ENCODE measurements around the gene ERCC1. TPM values are rescaled to one million over a fixed set of nuclear protein-coding genes. Genes with fewer than 3 reads are reported as not detected.
A peak's percentile ranks its signal among the peaks of the same experiment; 100 is the strongest.
"Not testable (repeated sequence)": the region's sequence is repeated elsewhere in the genome, so short reads cannot be mapped to it uniquely, and the experiment has no call there.

ERCC1 gene
- total RNA-seq, 2 experiments from 2014 or later: 50.0 to 53.2 TPM

GRCh38 chr19:45407585-45407984, 16.1 kb downstream of the ERCC1 start:
- peak overlapping the region; percentile 42 for H3K27ac Mint-ChIP-seq
- peaks cover 40% of the 10 kb centered on the region for H3K4me1 Mint-ChIP-seq

DNA sequence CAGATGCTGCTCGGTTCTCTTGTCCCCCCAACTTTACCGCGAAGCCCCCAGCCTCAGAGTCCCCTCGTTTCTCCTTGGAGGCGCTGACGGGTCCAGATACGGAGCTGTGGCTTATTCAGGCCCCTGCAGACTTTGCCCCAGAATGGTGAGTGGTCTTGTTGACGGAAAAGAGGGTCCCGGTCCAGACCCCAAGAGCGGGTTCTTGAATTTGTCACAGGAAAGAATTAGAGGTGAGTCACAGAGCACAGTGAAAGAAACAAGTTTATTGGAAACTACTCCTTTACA, 16.7 kb downstream of the ERCC1 start:
- H3K9me3 Mint-ChIP-seq: no peaks in the 10 kb centered on the region
- H3K4me3 Mint-ChIP-seq: peak overlapping the region; percentile 99
- H3K36me3 Mint-ChIP-seq: peaks cover 29% of the 10 kb centered on the region
- H3K4me1 Mint-ChIP-seq: peaks cover 40% of the 10 kb centered on the region
- no peak for DNase-seq
- peaks cover 31% of the 10 kb centered on the region for H3K27me3 Mint-ChIP-seq
- peak overlapping the region; percentile 93 for H3K27ac Mint-ChIP-seq

More at GRCh38 chr19:45407585-45407984, 16.1 kb downstream of the ERCC1 start:
- Mint-ChIP-seq H3K36me3 (peaks cover 32% of the 10 kb centered on the region), H3K4me3 (peak overlapping the region; percentile 99), H3K27me3 (peaks cover 29% of the 10 kb centered on the region)
- not testable (repeated sequence) for H3K9me3 Mint-ChIP-seq, DNase-seq

- H3K27me3 Mint-ChIP-seq: peaks cover 37% of the 10 kb centered on the region
- peaks cover 40% of the 10 kb centered on the region for H3K4me1 Mint-ChIP-seq
- no peaks in the 10 kb centered on the region for H3K9me3 Mint-ChIP-seq
- DNase-seq: peak; percentile 82
- peak within 1 kb of the TSS; percentile 99 for H3K4me3 Mint-ChIP-seq
- peaks cover 29% of the 10 kb centered on the region for H3K36me3 Mint-ChIP-seq
- H3K27ac Mint-ChIP-seq: peak within 1 kb of the TSS; percentile 93
Observed at GRCh38 chr19:45406226-45407090, 17.3 kb downstream of the ERCC1 start, which contains the start of gene POLR1G. Gene POLR1G, plus strand, starts transcription at chr19:45406644. Its CDS starts 53 bp downstream, at chr19:45406697.

- peaks cover 21% of the 10 kb centered on the region for H3K36me3 Mint-ChIP-seq
- peaks cover 41% of the 10 kb centered on the region for H3K27me3 Mint-ChIP-seq
- H3K27ac Mint-ChIP-seq: peak overlapping the region; percentile 93
- H3K9me3 Mint-ChIP-seq: no peaks in the 10 kb centered on the region
- peaks cover 40% of the 10 kb centered on the region for H3K4me1 Mint-ChIP-seq
- peak; percentile 85 for DNase-seq
- peak overlapping the region; percentile 99 for H3K4me3 Mint-ChIP-seq
Observed at GRCh38 chr19:45405435-45406225, 18.1 kb downstream of the ERCC1 start.

GRCh38 chr19:45404557-45405434, 18.9 kb downstream of the ERCC1 start, which contains the start of gene PPP1R13L:
Gene PPP1R13L, minus strand, starts transcription at chr19:45405069. Its CDS starts 6,751 bp downstream, at chr19:45398318.
- H3K36me3 Mint-ChIP-seq: peaks cover 17% of the 10 kb centered on the region
- peak within 1 kb of the TSS; percentile 93 for H3K27ac Mint-ChIP-seq
- peak; percentile 54 for DNase-seq
- H3K4me1 Mint-ChIP-seq: peaks cover 40% of the 10 kb centered on the region
- peak within 1 kb of the TSS; percentile 99 for H3K4me3 Mint-ChIP-seq
- H3K9me3 Mint-ChIP-seq: no peaks in the 10 kb centered on the region
- H3K27me3 Mint-ChIP-seq: peaks cover 48% of the 10 kb centered on the region

GRCh38 chr19:45403781-45404556, 19.7 kb downstream of the ERCC1 start:
- no peaks in the 10 kb centered on the region for H3K9me3 Mint-ChIP-seq
- peaks cover 36% of the 10 kb centered on the region for H3K4me1 Mint-ChIP-seq
- H3K27ac Mint-ChIP-seq: no peak overlapping the region
- DNase-seq: peak; percentile 78
- H3K4me3 Mint-ChIP-seq: peak overlapping the region; percentile 99
- H3K27me3 Mint-ChIP-seq: peaks cover 55% of the 10 kb centered on the region
- H3K36me3 Mint-ChIP-seq: peaks cover 11% of the 10 kb centered on the region

DNA sequence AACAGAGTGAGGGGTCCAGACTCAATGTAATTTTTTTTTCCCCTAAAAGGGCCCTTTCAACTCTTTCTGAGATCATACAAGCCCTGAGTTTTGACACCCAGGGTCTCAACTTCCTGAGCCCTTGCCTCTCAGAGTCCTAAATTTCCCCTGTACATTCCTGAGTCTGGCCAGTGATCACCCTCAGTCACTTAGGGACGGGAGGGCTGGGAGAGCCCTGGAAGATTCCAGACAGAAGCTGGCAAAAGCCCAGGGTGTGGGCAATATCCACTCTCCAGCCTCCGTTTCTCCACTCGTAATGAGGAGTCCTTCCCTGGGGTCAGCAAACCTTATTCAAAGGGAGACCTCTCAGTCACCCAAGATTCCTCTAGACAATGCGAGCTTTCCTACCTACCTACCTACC, 20.4 kb downstream of the ERCC1 start:
- no peak for DNase-seq
- no peak overlapping the region for H3K4me3 Mint-ChIP-seq
- H3K27me3 Mint-ChIP-seq: peaks cover 62% of the 10 kb centered on the region
- H3K27ac Mint-ChIP-seq: no peak overlapping the region
- H3K9me3 Mint-ChIP-seq: no peaks in the 10 kb centered on the region
- peaks cover 39% of the 10 kb centered on the region for H3K4me1 Mint-ChIP-seq
- peaks cover 5% of the 10 kb centered on the region for H3K36me3 Mint-ChIP-seq

DNA sequence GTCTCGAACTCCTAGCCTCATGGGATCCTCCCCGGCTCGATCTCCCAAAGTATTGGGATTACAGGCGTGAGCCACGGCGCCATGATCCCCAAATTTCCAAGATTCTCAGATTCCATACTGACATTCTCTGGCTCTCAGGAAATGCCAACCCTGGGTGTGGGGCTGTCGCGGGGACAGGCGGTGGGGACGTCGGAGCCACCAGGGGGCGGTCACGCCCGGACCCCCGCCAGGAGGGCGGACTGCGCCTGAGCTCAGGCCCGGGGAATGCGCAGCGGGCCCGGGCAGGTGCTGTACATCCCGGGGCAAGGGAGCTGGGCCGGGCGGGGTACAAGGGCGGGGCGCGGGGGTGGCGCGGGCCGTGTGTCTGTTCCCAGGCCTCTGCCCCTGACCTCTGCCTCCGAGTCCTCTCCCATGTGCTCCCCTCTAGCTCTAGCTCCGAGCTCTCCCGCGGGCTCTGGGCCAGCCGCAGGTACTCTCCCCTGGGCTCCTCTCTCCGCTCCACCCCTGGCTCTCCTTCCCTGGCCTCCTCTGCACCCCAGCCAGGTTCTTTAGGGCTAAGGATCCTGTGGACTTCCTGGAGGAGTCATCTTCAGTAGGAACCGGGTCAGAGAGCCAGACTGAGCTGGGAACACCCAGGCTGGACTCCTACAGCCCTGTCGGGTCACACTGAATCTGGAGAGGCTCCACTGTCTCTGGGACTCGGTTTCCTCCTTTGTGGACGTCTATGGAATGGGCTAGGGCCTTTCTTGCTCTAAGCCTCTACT, 21.2 kb downstream of the ERCC1 start:
- H3K27me3 Mint-ChIP-seq: peaks cover 68% of the 10 kb centered on the region
- DNase-seq: peak; percentile 62
- peaks cover 2% of the 10 kb centered on the region for H3K36me3 Mint-ChIP-seq
- H3K4me1 Mint-ChIP-seq: peaks cover 32% of the 10 kb centered on the region
- no peaks in the 10 kb centered on the region for H3K9me3 Mint-ChIP-seq
- no peak overlapping the region for H3K4me3 Mint-ChIP-seq
- H3K27ac Mint-ChIP-seq: no peak overlapping the region

GRCh38 chr19:45401815-45402214, 21.9 kb downstream of the ERCC1 start:
- peaks cover 36% of the 10 kb centered on the region for H3K4me1 Mint-ChIP-seq
- DNase-seq: no peak
- no peaks in the 10 kb centered on the region for H3K9me3 Mint-ChIP-seq
- H3K27ac Mint-ChIP-seq: no peak overlapping the region
- H3K36me3 Mint-ChIP-seq: peaks cover 2% of the 10 kb centered on the region
- no peak overlapping the region for H3K4me3 Mint-ChIP-seq
- peaks cover 75% of the 10 kb centered on the region for H3K27me3 Mint-ChIP-seq

DNA sequence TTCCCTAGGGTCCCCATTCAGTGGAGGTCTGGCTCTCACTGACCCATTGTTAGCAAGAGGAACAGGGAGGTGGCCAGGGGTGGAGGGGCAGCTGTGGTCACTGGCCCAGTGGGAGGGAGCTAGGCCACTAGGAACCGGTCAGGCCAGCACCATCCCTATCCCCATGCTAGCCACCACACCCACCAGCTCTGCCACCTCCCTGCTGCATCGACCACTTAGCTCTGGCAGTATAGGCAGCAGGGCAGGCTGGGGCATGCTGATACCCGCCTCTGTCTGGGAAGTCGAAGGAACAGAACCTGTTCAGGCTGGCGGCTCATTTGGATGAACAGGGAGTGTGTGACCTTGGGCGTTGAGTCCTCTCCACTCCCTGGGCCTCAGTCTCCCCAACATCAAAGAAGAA, 23.5 kb downstream of the ERCC1 start:
- no peak for DNase-seq
- Mint-ChIP-seq H3K27me3 (peaks cover 86% of the 10 kb centered on the region), H3K27ac (no peak overlapping the region), H3K36me3 (no peaks in the 10 kb centered on the region), H3K4me1 (peaks cover 28% of the 10 kb centered on the region), H3K9me3 (no peaks in the 10 kb centered on the region), H3K4me3 (no peak overlapping the region)

- peaks cover 11% of the 10 kb centered on the region for H3K4me1 Mint-ChIP-seq
- DNase-seq: no peak
- no peak overlapping the region for H3K4me3 Mint-ChIP-seq
- H3K36me3 Mint-ChIP-seq: no peaks in the 10 kb centered on the region
- peaks cover 51% of the 10 kb centered on the region for H3K27me3 Mint-ChIP-seq
- no peak overlapping the region for H3K27ac Mint-ChIP-seq
- H3K9me3 Mint-ChIP-seq: no peaks in the 10 kb centered on the region
Observed at GRCh38 chr19:45395821-45396617, 27.7 kb downstream of the ERCC1 start.

DNA sequence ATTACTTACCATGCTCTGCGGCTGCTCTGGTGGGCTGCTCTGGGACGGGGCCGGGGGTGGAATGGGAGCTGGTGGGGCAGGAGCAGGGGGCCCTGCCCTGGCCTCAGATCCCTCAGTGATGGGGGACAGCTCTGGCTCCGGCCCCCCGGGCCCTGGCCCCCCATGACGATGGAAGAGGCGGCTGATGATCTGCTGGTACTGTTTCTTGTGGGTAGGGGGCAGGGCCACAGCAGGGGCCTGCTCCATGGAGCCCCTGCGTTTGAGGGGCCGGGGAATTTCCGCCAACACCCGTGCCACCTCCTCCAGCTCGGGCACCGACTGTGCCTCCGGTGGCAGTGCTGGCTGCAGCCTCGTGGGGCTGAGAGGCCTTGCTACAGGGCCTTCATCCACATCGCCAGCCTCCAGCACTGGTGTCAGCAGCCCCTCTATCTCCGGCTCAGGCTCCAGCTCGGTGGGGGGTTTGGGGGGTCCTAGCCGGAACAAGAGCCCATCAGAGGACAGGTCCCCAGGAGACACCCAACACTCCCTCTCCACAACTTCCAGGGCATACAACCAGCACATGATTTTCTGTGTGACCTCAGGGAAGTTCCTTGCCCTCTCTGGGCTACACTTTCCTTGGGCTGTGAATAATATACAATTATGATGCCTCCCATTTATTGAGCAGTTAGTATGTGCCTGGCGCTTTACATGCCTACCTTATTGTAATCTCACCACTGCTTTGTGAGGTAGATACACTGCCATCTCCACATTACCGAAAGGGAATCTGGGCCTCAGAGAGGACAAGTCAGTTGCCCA, 31.6 kb downstream of the ERCC1 start:
- no peak overlapping the region for H3K4me3 Mint-ChIP-seq
- DNase-seq: no peak
- H3K36me3 Mint-ChIP-seq: no peaks in the 10 kb centered on the region
- H3K4me1 Mint-ChIP-seq: peaks cover 3% of the 10 kb centered on the region
- H3K27ac Mint-ChIP-seq: no peak overlapping the region
- H3K27me3 Mint-ChIP-seq: peaks cover 25% of the 10 kb centered on the region
- H3K9me3 Mint-ChIP-seq: no peaks in the 10 kb centered on the region

All from activated naive CD8-positive, alpha-beta T cell treated with anti-CD3 and anti-CD28 coated beads for 36 hours (primary cell).